ENCODE measurements around the gene MOSMO.

- TF ChIP-seq EZH2phosphoT487 (IDR thresholded peaks at IDR 0.05; ENCODE audit: insufficient read depth, low read depth): no peak
- TF ChIP-seq EZH2 (IDR thresholded peaks at IDR 0.05; ENCODE audit: insufficient read depth, poor library complexity, severe bottlenecking): no peak
Measured at GRCh38 chr16:22007159-22007508, 777 bp upstream of the MOSMO start.
